Osteocyte (in vitro differentiated cells): ENCODE data around the gene ZNF469. TPM values are rescaled to one million over a fixed set of nuclear protein-coding genes. Genes with fewer than 3 reads are reported as not detected.

ENCODE experiments used
- DNase-seq: peaks from one replicate; pipeline ENCODE4 v3.0.0; 2021; ENCODE audit warnings: mixed read lengths; ENCODE audit not compliant: unreplicated experiment; ENCODE audit errors: extremely low spot score
- H3K27ac Mint-ChIP-seq: one replicate; pipeline ENCODE4 v1.8.0; 2021; ENCODE audit warnings: mild to moderate bottlenecking, mixed read lengths; ENCODE audit not compliant: unreplicated experiment
- H3K27me3 Mint-ChIP-seq: one replicate; pipeline ENCODE4 v1.8.0; 2021; ENCODE audit warnings: mixed read lengths; ENCODE audit not compliant: unreplicated experiment
- H3K36me3 Mint-ChIP-seq: one replicate; pipeline ENCODE4 v1.8.0; 2021; ENCODE audit warnings: mixed read lengths; ENCODE audit not compliant: unreplicated experiment
- H3K4me1 Mint-ChIP-seq: one replicate; pipeline ENCODE4 v1.8.0; 2021; ENCODE audit warnings: mixed read lengths; ENCODE audit not compliant: unreplicated experiment
- H3K4me3 Mint-ChIP-seq: one replicate; pipeline ENCODE4 v1.8.0; 2021; ENCODE audit warnings: mild to moderate bottlenecking, moderate library complexity, mixed read lengths; ENCODE audit not compliant: unreplicated experiment
- H3K9me3 Mint-ChIP-seq: one replicate; pipeline ENCODE4 v1.8.0; 2021; ENCODE audit warnings: mixed read lengths; ENCODE audit not compliant: unreplicated experiment
- CTCF ChIP-seq: fragments of 200-600 bp; sonication (generic); IDR thresholded peaks from 2 replicates; pipeline ENCODE4 v1.5.0; 2021; ENCODE audit warnings: antibody characterized with exemption, mild to moderate bottlenecking, moderate library complexity
- total RNA-seq: library from RNA; stranded (reverse); gene quantifications from 2 replicates; pipeline ENCODE4 v1.2.1, GENCODE V29; 2021

The ZNF469 gene
- total RNA-seq, 1 donor from 2014 or later = 4.1 TPM

- H3K27me3 Mint-ChIP-seq = no peaks in the 10 kb centered on the region
- H3K27ac Mint-ChIP-seq = no peak overlapping the region
- DNase-seq = no peak
- H3K4me3 Mint-ChIP-seq = no peak overlapping the region
- TF ChIP-seq CTCF = no peak
- H3K9me3 Mint-ChIP-seq = no peaks in the 10 kb centered on the region
- peaks cover 2% of the 10 kb centered on the region for H3K36me3 Mint-ChIP-seq
- H3K4me1 Mint-ChIP-seq = no peaks in the 10 kb centered on the region
These were observed 15.6 kb downstream of the ZNF469 start for GRCh38 chr16:88398170-88398873.

DNA sequence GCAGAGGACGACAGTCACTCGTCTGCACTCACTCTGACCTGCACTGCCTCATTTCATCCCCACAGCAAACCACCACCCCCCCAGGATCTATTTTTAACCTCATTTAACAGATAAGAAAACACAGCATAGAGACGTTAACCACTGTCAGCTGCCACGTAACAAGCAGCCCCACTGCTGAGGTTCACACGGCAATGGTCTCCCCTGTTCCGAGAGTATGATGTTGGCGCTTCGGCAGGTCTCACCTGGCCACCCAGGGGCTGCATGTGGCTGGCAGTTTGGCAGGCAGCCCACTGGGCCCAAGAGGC lies 16.1 kb downstream of the ZNF469 start:
- Mint-ChIP-seq H3K4me3 (no peak overlapping the region), H3K27me3 (no peaks in the 10 kb centered on the region), H3K36me3 (peaks cover 2% of the 10 kb centered on the region), H3K4me1 (no peaks in the 10 kb centered on the region), H3K27ac (no peak overlapping the region), H3K9me3 (no peaks in the 10 kb centered on the region)
- TF ChIP-seq CTCF = no peak
- DNase-seq = no peak

DNA sequence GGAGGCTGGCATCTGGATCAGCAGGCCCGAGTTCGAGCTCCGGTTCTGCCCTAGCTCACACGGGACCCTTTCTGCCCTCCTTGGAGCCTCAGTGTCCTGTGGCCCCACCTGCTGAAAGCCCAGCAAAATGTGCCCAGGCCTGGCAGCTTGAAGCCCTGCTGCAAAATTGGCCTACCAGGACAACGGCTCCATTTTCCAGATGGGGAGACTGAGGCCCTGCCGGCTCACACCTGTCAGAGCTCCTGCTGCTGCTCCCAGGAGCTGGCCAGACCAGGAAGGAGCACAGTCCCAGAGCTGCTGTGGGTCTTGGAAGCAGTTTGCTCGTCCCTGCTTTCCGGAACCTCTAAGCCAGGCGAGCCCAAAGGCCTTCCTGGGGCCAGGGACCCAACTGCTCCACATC lies 17.4 kb downstream of the ZNF469 start:
- TF ChIP-seq CTCF = no peak
- H3K27me3 Mint-ChIP-seq = no peaks in the 10 kb centered on the region
- H3K4me3 Mint-ChIP-seq = no peak overlapping the region
- peaks cover 2% of the 10 kb centered on the region for H3K36me3 Mint-ChIP-seq
- H3K9me3 Mint-ChIP-seq = no peaks in the 10 kb centered on the region
- no peak overlapping the region for H3K27ac Mint-ChIP-seq
- DNase-seq = no peak
- peaks cover under 1% of the 10 kb centered on the region for H3K4me1 Mint-ChIP-seq

- no peak overlapping the region for H3K27ac Mint-ChIP-seq
- H3K36me3 Mint-ChIP-seq = peaks cover 2% of the 10 kb centered on the region
- H3K9me3 Mint-ChIP-seq = no peaks in the 10 kb centered on the region
- TF ChIP-seq CTCF = no peak
- peaks cover 6% of the 10 kb centered on the region for H3K4me1 Mint-ChIP-seq
- H3K4me3 Mint-ChIP-seq = no peak overlapping the region
- H3K27me3 Mint-ChIP-seq = no peaks in the 10 kb centered on the region
- DNase-seq = no peak
These were observed 19.0 kb downstream of the ZNF469 start for GRCh38 chr16:88401604-88402246.

- DNase-seq = no peak
- Mint-ChIP-seq H3K27me3 (no peaks in the 10 kb centered on the region), H3K27ac (no peak overlapping the region), H3K9me3 (no peaks in the 10 kb centered on the region), H3K4me1 (peaks cover 6% of the 10 kb centered on the region), H3K36me3 (peaks cover 2% of the 10 kb centered on the region), H3K4me3 (no peak overlapping the region)
- TF ChIP-seq CTCF = no peak
These were observed 19.9 kb downstream of the ZNF469 start for GRCh38 chr16:88402551-88403240.
